ENCODE data around the gene PRKACA. TPM values are rescaled to one million over a fixed set of nuclear protein-coding genes. Genes with fewer than 3 reads are reported as not detected.

The PRKACA gene
- total and polyA plus RNA-seq, 2 donors (not counting 3 experiments of a cell fraction or from before 2014, with no cell fraction given) = 44.2 to 97.5 TPM

DNA sequence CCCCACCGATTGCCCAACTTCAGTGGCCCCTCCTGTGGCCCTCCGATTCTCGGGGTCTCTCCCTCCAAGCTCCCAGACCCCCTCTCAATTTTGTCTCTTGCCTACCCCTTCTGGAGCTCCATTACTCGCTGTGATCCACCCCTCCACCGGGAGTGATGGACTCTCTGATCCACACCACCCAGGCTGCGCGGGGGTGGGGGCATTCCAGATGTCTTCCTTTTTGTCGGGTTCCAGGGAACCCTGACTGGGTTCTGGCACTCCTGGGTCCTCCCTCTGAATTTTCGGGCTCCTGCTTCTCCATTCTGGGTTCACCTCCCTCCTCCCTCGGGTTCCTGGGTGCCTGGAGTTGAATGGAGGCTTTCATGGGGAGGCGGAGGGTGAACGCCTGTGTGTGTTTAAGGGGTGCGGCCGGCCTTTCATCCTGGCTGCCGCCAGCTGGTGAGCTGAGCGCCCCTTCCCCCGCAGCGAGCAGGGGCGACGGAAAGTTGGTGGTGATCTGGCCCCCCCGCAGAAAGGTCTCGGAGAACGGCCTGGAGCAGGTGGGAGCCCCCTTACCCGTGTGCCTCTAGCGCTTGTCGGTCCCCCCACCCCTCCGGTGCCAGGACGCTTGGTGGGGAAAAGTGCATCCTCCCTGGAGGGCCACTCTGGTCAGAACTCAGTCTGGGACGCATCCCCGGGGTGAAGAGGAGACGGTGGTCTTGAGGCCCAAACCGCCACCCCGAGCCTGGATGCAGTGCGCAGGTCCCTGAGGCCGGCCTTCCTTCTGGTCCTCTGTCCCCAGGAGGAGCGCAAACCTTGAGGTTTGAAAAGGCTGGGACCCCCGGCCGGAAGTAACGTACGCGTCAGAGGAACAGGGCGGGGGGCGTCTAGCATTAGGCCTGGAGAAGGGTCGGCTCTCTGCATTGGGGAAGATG is 43.4 kb downstream of the PRKACA start:
- intact Hi-C loops (cut with micrococcal nuclease) (loop anchor here (1.0 to 5.0 kb wide), 3 partner anchors 41 to 287 kb away; partner anchors contain the start of gene ASF1B), dilution Hi-C loops (cut with MboI; ENCODE audit: extremely low pct_ligation_motif_present, low sequenced_read_pairs) (no loop called here)
- H4K20me1 ChIP-seq (replicated peaks; ENCODE audit: control insufficient read depth, extremely low read depth, insufficient read depth, low read length) = no peaks in the 10 kb centered on the region
- no TSS peak for BruUV-seq (replicated peaks)
- no peaks in the 10 kb centered on the region for H3K9me1 ChIP-seq (replicated peaks; ENCODE audit: control insufficient read depth, extremely low read depth, insufficient read depth, low read length)
- H2AFZ ChIP-seq (ENCODE audit: low read depth, low read length) = peak overlapping the region; percentile 86
- peak overlapping the region; percentile 79 for H3K4me2 ChIP-seq (ENCODE audit: insufficient read depth, low read length)
- H3K79me2 ChIP-seq (ENCODE audit: control insufficient read depth, insufficient read depth, low read length) = no peaks in the 10 kb centered on the region
- FAIRE-seq (no peak), DNase-seq (ENCODE audit: low read depth, low spot score) (peak; percentile 26)
- no peak overlapping the region for H3K27ac ChIP-seq (ENCODE audit: insufficient read depth, low read depth, low read length)
- H3K4me3 ChIP-seq (replicated peaks in 1 of 3; ENCODE audit: insufficient read depth in 1 of 3, low read depth in 1 of 3, low read length in 3 of 3) = peak overlapping the region; percentile 29 to 43 (median 34)
- no peaks in the 10 kb centered on the region for H3K9me3 ChIP-seq (replicated peaks; ENCODE audit: control insufficient read depth, insufficient read depth, low read length)
- H3K4me1 ChIP-seq (ENCODE audit: control insufficient read depth, extremely low read depth, insufficient read depth, low read length) = peaks cover 26% of the 10 kb centered on the region
- no peaks in the 10 kb centered on the region for H3K36me3 ChIP-seq (ENCODE audit: control insufficient read depth in 2 of 2, extremely low read depth in 1 of 2, insufficient read depth in 2 of 2, low read length in 2 of 2)
- no peaks in the 10 kb centered on the region for H3K27me3 ChIP-seq (ENCODE audit: control insufficient read depth in 2 of 2, insufficient read depth in 2 of 2, low read length in 2 of 2)
- CTCF ChIA-PET = interaction anchor here (0.8 to 6.6 kb wide), 11 partner anchors 15 to 274 kb away, joined by 3 to 74 read pairs (median 6); partner anchors contain the start of genes ASF1B, IL27RA and NANOS3
- H3K9ac ChIP-seq (replicated peaks; ENCODE audit: extremely low read depth, insufficient read depth, low read length) = peak overlapping the region; percentile 3
- TF ChIP-seq, protein P1, sequence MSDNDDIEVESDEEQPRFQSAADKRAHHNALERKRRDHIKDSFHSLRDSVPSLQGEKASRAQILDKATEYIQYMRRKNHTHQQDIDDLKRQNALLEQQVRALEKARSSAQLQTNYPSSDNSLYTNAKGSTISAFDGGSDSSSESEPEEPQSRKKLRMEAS (IDR thresholded peaks at IDR 0.05; ENCODE audit: insufficient read depth, insufficient read length) = no peak
- TF ChIP-seq GATA2 (IDR thresholded peaks at IDR 0.05; ENCODE audit: insufficient read depth, insufficient read length, low read depth, low read length) (no peak), FOS (IDR thresholded peaks at IDR 0.05; ENCODE audit: borderline replicate concordance, insufficient read depth, low read length) (no peak), MYC (IDR thresholded peaks at IDR 0.05; ENCODE audit: low read depth, low read length) (no peak)
- TF ChIP-seq, protein P2, sequence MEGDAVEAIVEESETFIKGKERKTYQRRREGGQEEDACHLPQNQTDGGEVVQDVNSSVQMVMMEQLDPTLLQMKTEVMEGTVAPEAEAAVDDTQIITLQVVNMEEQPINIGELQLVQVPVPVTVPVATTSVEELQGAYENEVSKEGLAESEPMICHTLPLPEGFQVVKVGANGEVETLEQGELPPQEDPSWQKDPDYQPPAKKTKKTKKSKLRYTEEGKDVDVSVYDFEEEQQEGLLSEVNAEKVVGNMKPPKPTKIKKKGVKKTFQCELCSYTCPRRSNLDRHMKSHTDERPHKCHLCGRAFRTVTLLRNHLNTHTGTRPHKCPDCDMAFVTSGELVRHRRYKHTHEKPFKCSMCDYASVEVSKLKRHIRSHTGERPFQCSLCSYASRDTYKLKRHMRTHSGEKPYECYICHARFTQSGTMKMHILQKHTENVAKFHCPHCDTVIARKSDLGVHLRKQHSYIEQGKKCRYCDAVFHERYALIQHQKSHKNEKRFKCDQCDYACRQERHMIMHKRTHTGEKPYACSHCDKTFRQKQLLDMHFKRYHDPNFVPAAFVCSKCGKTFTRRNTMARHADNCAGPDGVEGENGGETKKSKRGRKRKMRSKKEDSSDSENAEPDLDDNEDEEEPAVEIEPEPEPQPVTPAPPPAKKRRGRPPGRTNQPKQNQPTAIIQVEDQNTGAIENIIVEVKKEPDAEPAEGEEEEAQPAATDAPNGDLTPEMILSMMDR (IDR thresholded peaks at IDR 0.05; ENCODE audit: extremely low read depth in 1 of 2, insufficient read depth in 1 of 2, low read depth in 1 of 2, low read length in 2 of 2) = no peak
- POLR2A ChIA-PET = no interaction called here

Data from endothelial cell of umbilical vein (primary cell).